ENCODE data around the gene MAP1LC3B2.

The MAP1LC3B2 gene

GRCh38 chr12:116538076-116538591 is 21.0 kb upstream of the MAP1LC3B2 start:
- no peak for DNase-seq

GRCh38 chr12:116538682-116539305 is 20.4 kb upstream of the MAP1LC3B2 start:
- DNase-seq = no peak

GRCh38 chr12:116539361-116539771 is 19.8 kb upstream of the MAP1LC3B2 start:
- no peak for DNase-seq

- peak; percentile 27 for DNase-seq
Observed at GRCh38 chr12:116539905-116540482, 19.2 kb upstream of the MAP1LC3B2 start.

- no peak for DNase-seq
Observed at GRCh38 chr12:116540622-116541152, 18.5 kb upstream of the MAP1LC3B2 start.

- no peak for DNase-seq
Observed at GRCh38 chr12:116541547-116542344, 17.4 kb upstream of the MAP1LC3B2 start.

GRCh38 chr12:116542345-116542956 is 16.7 kb upstream of the MAP1LC3B2 start:
- no peak for DNase-seq

- DNase-seq = no peak
Observed at GRCh38 chr12:116544656-116545055, 14.5 kb upstream of the MAP1LC3B2 start.

GRCh38 chr12:116545144-116545543 is 14.0 kb upstream of the MAP1LC3B2 start:
- DNase-seq = no peak

- no peak for DNase-seq
Observed at GRCh38 chr12:116545936-116546335, 13.2 kb upstream of the MAP1LC3B2 start.

GRCh38 chr12:116547955-116548501 is 11.2 kb upstream of the MAP1LC3B2 start:
- DNase-seq = no peak

- no peak for DNase-seq
Observed at GRCh38 chr12:116549993-116550392, 9.2 kb upstream of the MAP1LC3B2 start.

GRCh38 chr12:116551151-116551550 is 8.0 kb upstream of the MAP1LC3B2 start:
- DNase-seq = no peak

- DNase-seq = no peak
Observed at GRCh38 chr12:116551619-116551951, 7.6 kb upstream of the MAP1LC3B2 start.

GRCh38 chr12:116551952-116552772 is 7.0 kb upstream of the MAP1LC3B2 start:
- DNase-seq = no peak

GRCh38 chr12:116552773-116553373 is 6.3 kb upstream of the MAP1LC3B2 start:
- DNase-seq = no peak

- no peak for DNase-seq
Observed at GRCh38 chr12:116556356-116556952, 2.7 kb upstream of the MAP1LC3B2 start.

GRCh38 chr12:116556964-116557698 is 2.0 kb upstream of the MAP1LC3B2 start:
- no peak for DNase-seq

- no peak for DNase-seq
Observed at GRCh38 chr12:116558280-116559161, 660 bp upstream of the MAP1LC3B2 start.
